ENCODE measurements around the gene ARHGAP15. TPM values are rescaled to one million over a fixed set of nuclear protein-coding genes. Genes with fewer than 3 reads are reported as not detected.

ARHGAP15 gene
- total and polyA plus RNA-seq, 9 donors: 1.5 to 10.0 (median 2.6) TPM

DNA sequence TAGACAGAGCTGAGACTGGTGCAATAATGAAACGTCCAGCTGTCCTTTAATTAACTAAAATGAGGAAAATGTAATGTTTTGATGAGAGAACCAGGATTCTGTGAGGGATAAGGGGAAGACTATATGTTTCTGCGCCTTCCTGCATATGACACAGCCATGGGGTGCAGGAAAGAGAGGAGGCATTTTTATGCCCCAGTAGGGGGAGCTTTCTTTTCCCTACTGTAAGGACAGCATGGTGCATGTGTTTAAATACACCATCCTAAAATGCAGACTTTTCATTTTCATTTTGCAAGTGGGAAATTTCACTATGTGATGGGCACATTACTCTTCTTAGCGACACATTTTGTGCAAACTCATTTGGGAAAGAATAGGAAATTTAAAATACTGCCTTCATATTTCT lies 446.1 kb downstream of the ARHGAP15 start:
- 89 to 97% (median 97%) methylated on average over 3 of the region's 3 CpGs for WGBS, 3 donors
- H3K36me3 ChIP-seq: no peaks in the 10 kb centered on the region
- intact Hi-C loops (cut with DNase I): no loop called here
- H3K27me3 ChIP-seq: no peaks in the 10 kb centered on the region
- H3K27ac ChIP-seq: no peak overlapping the region
- no peaks in the 10 kb centered on the region for H3K4me1 ChIP-seq (ENCODE audit: insufficient read depth)
- DNase-seq: no peak
- TF ChIP-seq, protein P1, sequence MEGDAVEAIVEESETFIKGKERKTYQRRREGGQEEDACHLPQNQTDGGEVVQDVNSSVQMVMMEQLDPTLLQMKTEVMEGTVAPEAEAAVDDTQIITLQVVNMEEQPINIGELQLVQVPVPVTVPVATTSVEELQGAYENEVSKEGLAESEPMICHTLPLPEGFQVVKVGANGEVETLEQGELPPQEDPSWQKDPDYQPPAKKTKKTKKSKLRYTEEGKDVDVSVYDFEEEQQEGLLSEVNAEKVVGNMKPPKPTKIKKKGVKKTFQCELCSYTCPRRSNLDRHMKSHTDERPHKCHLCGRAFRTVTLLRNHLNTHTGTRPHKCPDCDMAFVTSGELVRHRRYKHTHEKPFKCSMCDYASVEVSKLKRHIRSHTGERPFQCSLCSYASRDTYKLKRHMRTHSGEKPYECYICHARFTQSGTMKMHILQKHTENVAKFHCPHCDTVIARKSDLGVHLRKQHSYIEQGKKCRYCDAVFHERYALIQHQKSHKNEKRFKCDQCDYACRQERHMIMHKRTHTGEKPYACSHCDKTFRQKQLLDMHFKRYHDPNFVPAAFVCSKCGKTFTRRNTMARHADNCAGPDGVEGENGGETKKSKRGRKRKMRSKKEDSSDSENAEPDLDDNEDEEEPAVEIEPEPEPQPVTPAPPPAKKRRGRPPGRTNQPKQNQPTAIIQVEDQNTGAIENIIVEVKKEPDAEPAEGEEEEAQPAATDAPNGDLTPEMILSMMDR (IDR thresholded peaks at IDR 0.05): no peak
- no peaks in the 10 kb centered on the region for H3K9me3 ChIP-seq
- H3K4me3 ChIP-seq: no peak overlapping the region

DNA sequence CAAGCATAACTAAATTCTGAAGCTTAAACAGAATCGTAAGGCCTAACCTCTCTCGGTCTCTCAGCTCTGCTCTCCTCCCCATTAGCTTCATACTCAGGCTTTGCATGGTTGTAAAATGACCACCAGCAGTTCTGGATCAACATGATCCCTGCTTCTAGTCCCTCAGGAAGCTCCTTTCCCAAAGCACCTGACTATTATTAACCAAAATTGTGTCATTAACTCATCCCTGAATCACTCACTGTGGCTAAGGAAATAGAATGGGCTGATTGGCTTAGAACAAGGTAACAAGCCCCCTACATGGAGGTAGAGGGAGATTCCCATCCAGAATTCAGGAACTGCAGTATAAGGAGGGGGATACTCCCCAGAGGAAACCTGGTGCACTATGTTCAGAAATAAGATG lies 448.3 kb downstream of the ARHGAP15 start:
- WGBS, 3 donors: 92 to 99% (median 93%) methylated on average over 2 of the region's 2 CpGs
- Histone ChIP-seq H3K27ac (no peak overlapping the region), H3K4me1 (ENCODE audit: insufficient read depth) (no peaks in the 10 kb centered on the region), H3K36me3 (no peaks in the 10 kb centered on the region), H3K27me3 (no peaks in the 10 kb centered on the region), H3K9me3 (no peaks in the 10 kb centered on the region), H3K4me3 (no peak overlapping the region)
- no peak for DNase-seq
- intact Hi-C loops (cut with DNase I): no loop called here
- TF ChIP-seq EP300 (IDR thresholded peaks at IDR 0.05) (no peak), POLR2A (IDR thresholded peaks at IDR 0.05) (no peak)
- TF ChIP-seq, protein P1 (IDR thresholded peaks at IDR 0.05): no peak

DNA sequence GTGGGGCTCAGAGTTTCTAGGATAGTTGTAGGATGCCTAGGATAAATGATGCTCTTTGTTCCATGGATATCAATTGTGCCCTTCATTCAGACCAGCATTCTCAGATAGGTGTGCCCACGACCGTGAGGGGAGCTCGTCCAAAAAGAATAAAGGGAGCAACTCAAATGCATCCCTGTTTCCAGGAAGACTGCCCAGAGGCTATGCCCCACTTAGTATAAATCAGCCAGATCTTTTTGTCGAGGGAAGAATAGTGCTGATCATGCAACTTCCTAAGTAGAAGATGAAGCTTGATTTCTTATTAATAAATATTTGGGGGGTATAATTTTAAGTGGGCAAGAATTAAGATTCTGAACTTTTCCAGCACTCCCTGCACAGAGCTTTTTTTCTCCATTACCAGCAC lies 450.2 kb downstream of the ARHGAP15 start:
- H3K27ac ChIP-seq: no peak overlapping the region
- H3K9me3 ChIP-seq: no peaks in the 10 kb centered on the region
- DNase-seq: no peak
- WGBS, 3 donors: 85 to 88% (median 88%) methylated on average over 4 of the region's 4 CpGs
- H3K27me3 ChIP-seq: no peaks in the 10 kb centered on the region
- TF ChIP-seq, protein P1 (IDR thresholded peaks at IDR 0.05): no peak
- TF ChIP-seq EP300 (IDR thresholded peaks at IDR 0.05): no peak
- TF ChIP-seq POLR2A (IDR thresholded peaks at IDR 0.05): no peak
- no peak overlapping the region for H3K4me3 ChIP-seq
- H3K4me1 ChIP-seq (ENCODE audit: insufficient read depth): no peaks in the 10 kb centered on the region
- no peaks in the 10 kb centered on the region for H3K36me3 ChIP-seq
- intact Hi-C loops (cut with DNase I): no loop called here

DNA sequence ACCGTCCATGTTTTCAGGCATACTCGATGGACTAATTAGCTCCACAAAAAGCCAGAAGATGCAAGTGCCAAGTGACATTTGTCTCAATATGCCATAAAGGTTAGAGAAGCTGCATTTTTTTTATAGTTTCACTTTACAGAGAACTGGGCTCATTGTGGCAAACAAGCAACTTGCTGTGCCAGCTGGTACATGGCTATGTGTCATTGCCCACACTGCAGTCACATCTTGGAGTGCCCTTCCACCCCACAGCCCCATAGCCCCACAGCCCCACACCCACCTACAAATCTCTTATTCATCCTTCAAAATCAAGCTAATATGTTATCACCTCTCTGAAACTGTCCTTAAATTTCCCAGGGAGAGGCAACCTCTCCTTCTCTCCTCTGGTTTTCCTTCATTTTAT lies 451.9 kb downstream of the ARHGAP15 start:
- Histone ChIP-seq H3K27ac (no peak overlapping the region), H3K4me3 (no peak overlapping the region), H3K36me3 (no peaks in the 10 kb centered on the region), H3K27me3 (no peaks in the 10 kb centered on the region), H3K9me3 (no peaks in the 10 kb centered on the region), H3K4me1 (ENCODE audit: insufficient read depth) (no peaks in the 10 kb centered on the region)
- 83 to 88% (median 85%) methylated on average over 2 of the region's 2 CpGs for WGBS, 3 donors
- DNase-seq: no peak
- TF ChIP-seq, protein P1 (IDR thresholded peaks at IDR 0.05): no peak
- TF ChIP-seq EP300 (IDR thresholded peaks at IDR 0.05): no peak
- TF ChIP-seq POLR2A (IDR thresholded peaks at IDR 0.05): no peak
- intact Hi-C loops (cut with DNase I): no loop called here
